ENCODE data around the gene AFAP1L1.

DNA sequence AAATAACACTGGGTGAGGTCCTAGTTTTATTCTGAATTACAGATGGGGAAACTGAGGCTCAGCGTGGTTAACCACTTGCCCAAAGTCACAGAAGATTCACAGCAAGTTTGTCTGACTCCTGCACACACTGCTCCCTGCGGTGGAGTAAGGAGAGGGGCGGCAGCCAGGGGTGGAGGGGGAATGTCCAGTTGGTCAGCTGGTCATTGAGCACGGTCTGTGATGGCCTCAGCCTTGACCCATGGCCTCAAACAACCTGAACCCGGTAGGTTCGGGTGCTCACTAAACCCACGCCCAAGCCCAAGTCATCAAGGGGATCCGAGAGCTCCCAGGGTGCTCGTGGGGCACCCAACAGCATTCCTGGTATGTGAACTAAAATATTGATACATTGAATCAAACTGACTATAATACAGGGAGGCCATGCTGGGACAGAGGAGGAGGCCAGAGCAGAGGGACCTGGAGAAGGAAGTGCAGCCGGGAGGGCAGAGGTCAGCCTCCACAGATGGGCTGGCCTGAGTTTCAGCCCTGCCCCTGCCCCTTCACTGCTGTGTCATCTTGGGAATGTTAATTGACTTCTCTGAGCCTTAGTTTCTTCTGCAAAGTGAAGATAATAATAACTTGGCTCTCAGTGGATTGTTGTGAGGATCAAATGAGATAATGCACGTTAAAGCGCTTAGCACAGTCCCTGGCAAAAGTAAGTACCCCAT lies 111.0 kb downstream of the AFAP1L1 start:
- TF ChIP-seq, protein P1, sequence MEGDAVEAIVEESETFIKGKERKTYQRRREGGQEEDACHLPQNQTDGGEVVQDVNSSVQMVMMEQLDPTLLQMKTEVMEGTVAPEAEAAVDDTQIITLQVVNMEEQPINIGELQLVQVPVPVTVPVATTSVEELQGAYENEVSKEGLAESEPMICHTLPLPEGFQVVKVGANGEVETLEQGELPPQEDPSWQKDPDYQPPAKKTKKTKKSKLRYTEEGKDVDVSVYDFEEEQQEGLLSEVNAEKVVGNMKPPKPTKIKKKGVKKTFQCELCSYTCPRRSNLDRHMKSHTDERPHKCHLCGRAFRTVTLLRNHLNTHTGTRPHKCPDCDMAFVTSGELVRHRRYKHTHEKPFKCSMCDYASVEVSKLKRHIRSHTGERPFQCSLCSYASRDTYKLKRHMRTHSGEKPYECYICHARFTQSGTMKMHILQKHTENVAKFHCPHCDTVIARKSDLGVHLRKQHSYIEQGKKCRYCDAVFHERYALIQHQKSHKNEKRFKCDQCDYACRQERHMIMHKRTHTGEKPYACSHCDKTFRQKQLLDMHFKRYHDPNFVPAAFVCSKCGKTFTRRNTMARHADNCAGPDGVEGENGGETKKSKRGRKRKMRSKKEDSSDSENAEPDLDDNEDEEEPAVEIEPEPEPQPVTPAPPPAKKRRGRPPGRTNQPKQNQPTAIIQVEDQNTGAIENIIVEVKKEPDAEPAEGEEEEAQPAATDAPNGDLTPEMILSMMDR (IDR thresholded peaks at IDR 0.05): no peak
- no peak for TF ChIP-seq EZH2phosphoT487 (IDR thresholded peaks at IDR 0.05)
- TF ChIP-seq EZH2 (IDR thresholded peaks at IDR 0.05): no peak

All from neural progenitor cell (in vitro differentiated cells).